ENCODE measurements around the gene RAI14. TPM values are rescaled to one million over a fixed set of nuclear protein-coding genes. Genes with fewer than 3 reads are reported as not detected.
"Not testable (repeated sequence)": the region's sequence is repeated elsewhere in the genome, so short reads cannot be mapped to it uniquely, and the experiment has no call there.

The RAI14 gene
- total RNA-seq, 1 donor from 2014 or later = 7.1 TPM

GRCh38 chr5:34717426-34718327 lies 61.5 kb downstream of the RAI14 start:
- intact Hi-C loops (cut with micrococcal nuclease) = no loop called here
- DNase-seq (no peak), ATAC-seq (peak; percentile 48)

DNA sequence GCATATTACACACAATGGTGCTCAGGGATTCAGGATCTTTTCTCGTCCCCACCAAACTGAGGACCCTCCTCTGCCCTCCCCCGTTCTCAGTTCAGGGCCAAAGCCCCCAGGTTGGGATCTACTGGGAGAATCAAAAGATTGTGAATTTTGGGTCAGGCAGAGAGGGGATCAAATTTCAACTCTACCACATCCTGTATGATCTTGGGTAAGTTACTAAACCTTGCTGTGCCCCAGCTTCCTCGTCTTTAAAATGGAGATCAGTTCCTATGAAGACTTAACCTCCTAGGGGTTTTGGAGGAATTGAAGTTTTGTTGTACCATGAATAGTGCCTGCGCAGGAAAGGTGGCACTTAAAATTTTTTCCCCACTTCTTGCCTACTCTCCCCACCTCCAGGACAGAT lies 62.4 kb downstream of the RAI14 start:
- intact Hi-C loops (cut with micrococcal nuclease) = no loop called here
- ATAC-seq (no peak), DNase-seq (no peak)

GRCh38 chr5:34719029-34719428 lies 62.9 kb downstream of the RAI14 start:
- intact Hi-C loops (cut with micrococcal nuclease) = no loop called here
- ATAC-seq = no peak
- no peak for DNase-seq

DNA sequence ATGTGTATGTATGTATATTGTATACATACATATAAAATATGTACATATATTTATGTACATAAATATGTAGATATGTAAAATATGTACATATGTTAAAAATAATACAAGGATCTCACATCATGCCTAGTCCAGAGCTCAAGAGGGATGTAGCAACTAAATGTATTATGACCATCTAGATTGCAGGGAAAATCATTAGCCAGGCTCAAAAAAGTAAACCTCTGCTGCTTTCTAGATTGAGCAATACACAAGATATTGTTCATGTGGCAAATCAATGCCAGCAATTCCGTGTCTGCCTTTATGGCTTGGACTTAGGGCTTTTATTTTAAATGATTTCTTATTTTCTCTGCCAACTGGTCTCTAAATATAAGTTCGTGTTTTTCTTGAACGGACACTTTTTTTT lies 65.2 kb downstream of the RAI14 start:
- intact Hi-C loops (cut with micrococcal nuclease) = no loop called here
- no peak for ATAC-seq
- DNase-seq = no peak

GRCh38 chr5:34722183-34722582 lies 66.1 kb downstream of the RAI14 start:
- DNase-seq = no peak
- intact Hi-C loops (cut with micrococcal nuclease) = no loop called here
- no peak for ATAC-seq

- intact Hi-C loops (cut with micrococcal nuclease) = no loop called here
- DNase-seq (no peak), ATAC-seq (no peak)
Measured at GRCh38 chr5:34724741-34725140, 68.6 kb downstream of the RAI14 start.

DNA sequence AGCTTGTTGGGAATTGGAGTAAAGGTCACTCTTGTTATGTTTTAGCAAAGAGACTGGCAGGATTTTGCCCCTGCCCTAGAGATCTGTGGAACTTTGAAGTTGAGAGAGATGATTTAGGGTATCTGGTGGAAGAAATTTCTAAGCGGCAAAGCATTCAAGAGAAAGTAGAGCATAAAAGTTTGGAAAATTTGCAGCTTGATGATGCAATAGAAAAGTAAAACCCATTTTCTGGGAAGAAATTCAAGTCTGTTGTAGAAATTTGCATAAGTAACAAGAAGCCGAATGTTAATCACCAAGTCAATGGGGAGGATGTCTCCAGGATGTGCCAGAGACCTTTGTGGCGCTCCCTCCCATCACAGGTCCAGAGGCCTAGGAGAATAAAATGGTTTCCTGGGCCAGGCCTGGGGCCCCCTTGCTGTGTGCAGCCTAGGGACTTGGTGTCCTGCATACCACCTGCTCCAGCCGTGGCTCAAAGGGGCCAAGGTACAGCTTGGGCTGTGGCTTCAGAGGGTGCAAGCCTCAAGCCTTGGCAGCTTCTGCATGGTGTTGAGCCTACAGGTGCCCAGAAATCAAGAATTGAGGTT lies 71.1 kb downstream of the RAI14 start:
- ATAC-seq; DNase-seq; intact Hi-C loops (cut with micrococcal nuclease): not testable (repeated sequence)

DNA sequence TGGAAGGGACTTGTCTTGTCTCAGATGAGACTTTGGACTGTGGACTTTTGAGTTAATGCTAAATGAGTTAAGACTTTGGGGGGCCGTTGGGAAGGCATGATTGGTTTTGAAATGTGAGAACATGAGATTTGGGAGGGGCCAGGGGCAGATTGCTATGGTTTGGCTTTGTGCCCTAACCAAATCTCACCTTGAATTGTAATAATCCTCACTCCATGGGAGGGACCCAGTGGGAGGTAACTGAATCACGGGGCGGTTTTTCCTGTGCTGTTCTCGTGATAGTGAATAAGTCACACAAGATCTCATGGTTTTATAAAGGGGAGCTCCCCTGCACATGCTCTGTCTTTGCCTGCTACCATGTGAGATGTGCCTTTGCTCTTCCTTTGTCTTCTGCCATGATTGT lies 72.1 kb downstream of the RAI14 start:
- intact Hi-C loops (cut with micrococcal nuclease) = no loop called here
- ATAC-seq = no peak
- no peak for DNase-seq

DNA sequence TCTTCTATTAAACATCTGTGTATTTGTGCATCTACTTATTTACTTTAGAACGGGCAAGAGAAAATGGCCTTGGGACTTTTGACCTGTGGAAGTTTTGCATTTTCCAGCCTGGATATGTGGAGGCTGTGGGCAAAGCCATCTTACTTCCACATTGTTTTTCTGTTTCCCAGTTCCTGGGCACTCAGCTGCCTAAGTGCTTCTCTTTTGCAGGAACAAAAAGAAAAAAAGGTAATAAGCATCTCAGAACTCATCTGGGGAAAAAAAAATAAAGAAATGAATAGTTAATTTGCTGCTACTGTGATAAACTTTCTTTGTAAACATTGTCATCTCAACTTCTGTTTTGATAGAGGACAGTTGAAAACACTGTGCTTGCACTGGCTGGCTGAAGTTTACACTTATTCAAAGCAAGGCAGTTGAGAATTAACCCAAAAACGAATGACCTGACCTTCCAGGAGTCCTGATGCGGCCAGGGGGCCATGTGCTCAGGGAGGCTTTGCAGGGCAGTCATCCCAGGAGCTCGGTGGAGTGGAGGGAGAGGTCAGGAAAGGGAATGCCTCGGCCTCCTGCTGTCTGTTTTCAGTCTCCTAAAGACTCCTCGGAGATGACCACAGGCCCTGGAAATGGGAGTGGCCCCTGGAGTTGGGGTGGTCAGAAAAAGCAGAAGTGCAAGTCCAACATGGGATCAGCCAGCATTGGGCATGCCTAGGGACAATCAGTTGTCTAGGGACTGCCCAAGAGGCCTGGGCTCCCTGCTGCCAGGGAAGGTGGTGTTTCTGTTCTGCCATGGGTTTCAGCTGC lies 75.5 kb downstream of the RAI14 start:
- ATAC-seq = no peak
- intact Hi-C loops (cut with micrococcal nuclease) = no loop called here
- DNase-seq = no peak

DNA sequence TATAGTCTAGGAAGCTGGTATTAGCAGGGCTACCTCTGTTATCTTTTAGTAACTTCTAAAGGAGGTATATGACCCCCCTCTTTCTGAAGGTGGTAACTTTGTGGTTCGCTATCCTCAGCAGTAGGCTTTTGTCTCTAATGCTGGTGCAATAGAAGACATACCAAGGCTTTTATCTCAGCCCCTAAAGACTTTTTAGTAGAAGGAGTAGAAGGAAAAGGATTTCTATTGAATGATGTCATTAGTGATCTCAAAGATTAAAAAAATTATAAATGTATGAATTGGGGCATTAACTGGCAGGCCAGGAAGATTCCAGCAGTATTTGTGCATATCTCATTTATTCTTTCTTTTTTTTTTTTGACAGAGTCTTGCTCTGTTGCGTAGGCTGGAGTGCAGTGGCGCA lies 78.2 kb downstream of the RAI14 start:
- intact Hi-C loops (cut with micrococcal nuclease) = no loop called here
- ATAC-seq (no peak), DNase-seq (no peak)

- ATAC-seq (no peak), DNase-seq (no peak)
- intact Hi-C loops (cut with micrococcal nuclease) = no loop called here
Measured at GRCh38 chr5:34735491-34736426, 79.6 kb downstream of the RAI14 start.

DNA sequence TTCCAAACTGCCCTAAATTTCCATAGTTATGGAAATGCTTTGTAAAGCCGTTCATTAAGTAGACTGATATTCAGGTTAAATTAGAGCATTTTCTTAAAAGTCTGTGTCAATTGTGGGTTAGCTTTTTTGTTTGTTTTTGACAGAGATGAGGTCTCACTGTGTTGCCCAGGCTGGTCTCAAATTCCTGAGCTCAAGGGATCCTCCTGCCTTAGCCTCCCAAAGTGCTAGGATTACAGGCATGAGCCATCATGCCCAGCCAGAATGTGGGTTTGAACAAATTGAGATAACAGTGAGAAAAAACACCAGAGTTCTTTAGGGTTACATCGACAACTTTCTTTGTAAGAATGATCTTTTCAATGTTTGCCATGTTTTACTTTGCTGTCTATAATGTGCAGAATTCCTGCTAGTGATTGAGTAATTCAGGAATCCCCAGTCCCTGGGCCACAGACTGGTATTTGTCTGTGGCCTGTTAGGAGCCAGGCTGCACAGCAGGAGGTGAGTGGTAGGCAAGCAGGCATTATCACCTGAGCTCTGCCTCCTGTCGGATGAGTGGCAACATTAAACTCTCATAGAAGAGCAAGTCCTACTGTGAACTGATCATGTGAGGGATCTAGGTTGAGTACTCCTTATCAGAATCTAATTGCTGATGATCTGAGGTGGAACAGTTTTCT lies 80.5 kb downstream of the RAI14 start:
- no peak for DNase-seq
- ATAC-seq = no peak
- intact Hi-C loops (cut with micrococcal nuclease) = no loop called here

DNA sequence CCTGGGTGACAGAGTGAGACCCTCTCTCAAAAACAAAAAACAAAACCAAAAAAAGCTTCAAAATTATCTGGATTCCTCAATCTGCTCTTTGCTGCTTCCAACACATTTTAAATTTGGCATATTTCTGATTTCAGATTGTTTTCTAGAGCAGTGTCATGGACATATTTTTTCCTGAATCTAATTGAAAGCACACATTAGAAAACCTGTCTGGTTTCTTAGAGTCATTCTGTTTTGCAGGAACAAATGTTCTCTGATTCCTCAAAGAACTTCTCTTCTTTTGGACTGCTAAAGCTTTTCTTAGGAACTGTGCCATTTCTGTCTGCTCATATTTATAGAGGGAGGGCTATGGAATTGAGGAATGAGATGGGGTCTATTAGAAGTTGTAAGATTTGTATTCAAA lies 81.6 kb downstream of the RAI14 start:
- intact Hi-C loops (cut with micrococcal nuclease) = no loop called here
- DNase-seq = no peak
- no peak for ATAC-seq

DNA sequence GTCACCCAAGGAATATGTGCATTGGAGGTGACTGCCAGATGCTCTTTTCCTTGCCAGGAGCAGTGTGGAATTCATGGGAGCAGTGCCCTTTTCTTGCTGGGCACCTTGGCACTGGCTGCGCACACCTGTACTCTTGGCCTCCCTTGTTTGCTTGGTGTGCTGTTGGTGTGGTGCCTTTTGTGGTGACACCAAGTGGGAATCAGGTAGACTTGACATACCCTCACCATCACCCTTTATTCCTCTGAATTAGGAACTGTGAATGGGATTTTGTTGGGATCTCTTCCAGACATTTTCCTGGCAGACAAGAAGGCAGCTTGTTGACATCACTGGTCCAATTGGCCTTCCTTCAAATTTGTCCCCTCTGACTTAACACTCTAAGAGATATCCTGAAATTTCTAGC lies 82.3 kb downstream of the RAI14 start:
- DNase-seq = no peak
- peak; percentile 38 for ATAC-seq
- intact Hi-C loops (cut with micrococcal nuclease) = no loop called here

DNA sequence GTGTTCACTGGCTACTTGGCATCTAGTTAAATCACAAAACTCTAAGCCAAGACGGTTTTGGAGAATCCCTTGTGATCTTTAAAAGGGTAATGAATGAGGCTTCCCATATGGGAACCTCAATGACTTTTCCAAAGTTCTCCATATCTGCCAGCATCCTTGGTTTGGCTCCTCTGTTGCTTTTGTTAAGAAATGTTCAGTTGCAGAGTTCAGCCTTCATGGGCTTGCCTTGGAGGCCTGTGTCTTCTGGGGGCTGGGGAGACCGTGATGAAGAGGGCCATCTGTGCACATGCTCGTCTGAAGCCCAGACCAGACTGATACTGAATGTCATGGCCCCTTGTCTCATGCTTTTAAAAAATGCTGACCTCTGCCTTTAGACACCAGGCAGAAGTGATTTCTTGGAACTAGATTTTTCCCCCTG lies 84.3 kb downstream of the RAI14 start:
- DNase-seq (peak; percentile 63), ATAC-seq (peak; percentile 96)
- intact Hi-C loops (cut with micrococcal nuclease) = no loop called here

GRCh38 chr5:34742061-34742460 lies 85.9 kb downstream of the RAI14 start:
- DNase-seq = no peak
- intact Hi-C loops (cut with micrococcal nuclease) = no loop called here
- no peak for ATAC-seq

DNA sequence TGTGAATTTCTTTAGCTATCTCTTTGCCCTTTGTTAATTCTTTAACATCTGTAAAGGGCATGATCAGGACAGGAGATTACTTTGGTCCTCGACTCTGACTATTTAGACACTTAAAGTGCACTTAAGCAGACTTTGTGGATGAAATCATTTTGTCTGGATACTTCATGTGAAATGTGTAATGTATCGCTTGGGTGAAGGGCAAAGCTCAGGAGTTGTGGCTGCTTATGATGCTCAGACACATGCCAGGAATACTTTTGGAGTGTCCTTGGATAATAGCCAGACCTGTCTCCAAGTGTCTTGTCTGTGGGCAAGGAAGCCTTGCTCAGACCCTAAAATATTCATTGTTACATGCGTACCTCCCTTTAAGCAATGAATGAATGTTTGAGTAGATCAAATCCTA lies 87.8 kb downstream of the RAI14 start:
- intact Hi-C loops (cut with micrococcal nuclease) = no loop called here
- DNase-seq (no peak), ATAC-seq (no peak)

DNA sequence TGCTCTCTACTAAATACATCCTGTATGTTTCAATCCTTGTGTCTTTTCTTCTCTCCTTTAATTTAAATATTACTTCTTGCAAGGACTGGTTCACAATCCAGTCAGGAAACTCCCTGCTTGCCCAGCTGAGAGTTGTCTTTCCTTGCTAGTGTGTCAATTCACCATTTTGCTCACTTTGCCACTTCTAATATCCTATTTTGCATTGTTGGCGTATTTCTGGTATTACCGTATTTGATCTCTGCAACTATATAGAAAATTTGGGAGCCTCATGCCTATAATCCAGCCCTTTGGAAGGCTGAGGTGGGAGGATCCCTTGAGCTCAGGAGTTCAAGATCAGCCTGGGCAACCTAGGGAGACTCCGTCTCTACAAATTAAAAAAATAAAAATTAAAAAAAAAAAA lies 92.3 kb downstream of the RAI14 start:
- DNase-seq (no peak), ATAC-seq (no peak)
- intact Hi-C loops (cut with micrococcal nuclease) = no loop called here
